Activated CD4-positive, alpha-beta T cell treated with anti-CD3 and anti-CD28 coated beads for 1 hour (primary cell): ENCODE measurements around the gene COMMD6.
"Not testable (repeated sequence)": the region's sequence is repeated elsewhere in the genome, so short reads cannot be mapped to it uniquely, and the experiment has no call there.

Experiments
- DNase-seq: peaks from one replicate; pipeline ENCODE4 v3.0.0-alpha.2; 2020

Gene COMMD6

DNA sequence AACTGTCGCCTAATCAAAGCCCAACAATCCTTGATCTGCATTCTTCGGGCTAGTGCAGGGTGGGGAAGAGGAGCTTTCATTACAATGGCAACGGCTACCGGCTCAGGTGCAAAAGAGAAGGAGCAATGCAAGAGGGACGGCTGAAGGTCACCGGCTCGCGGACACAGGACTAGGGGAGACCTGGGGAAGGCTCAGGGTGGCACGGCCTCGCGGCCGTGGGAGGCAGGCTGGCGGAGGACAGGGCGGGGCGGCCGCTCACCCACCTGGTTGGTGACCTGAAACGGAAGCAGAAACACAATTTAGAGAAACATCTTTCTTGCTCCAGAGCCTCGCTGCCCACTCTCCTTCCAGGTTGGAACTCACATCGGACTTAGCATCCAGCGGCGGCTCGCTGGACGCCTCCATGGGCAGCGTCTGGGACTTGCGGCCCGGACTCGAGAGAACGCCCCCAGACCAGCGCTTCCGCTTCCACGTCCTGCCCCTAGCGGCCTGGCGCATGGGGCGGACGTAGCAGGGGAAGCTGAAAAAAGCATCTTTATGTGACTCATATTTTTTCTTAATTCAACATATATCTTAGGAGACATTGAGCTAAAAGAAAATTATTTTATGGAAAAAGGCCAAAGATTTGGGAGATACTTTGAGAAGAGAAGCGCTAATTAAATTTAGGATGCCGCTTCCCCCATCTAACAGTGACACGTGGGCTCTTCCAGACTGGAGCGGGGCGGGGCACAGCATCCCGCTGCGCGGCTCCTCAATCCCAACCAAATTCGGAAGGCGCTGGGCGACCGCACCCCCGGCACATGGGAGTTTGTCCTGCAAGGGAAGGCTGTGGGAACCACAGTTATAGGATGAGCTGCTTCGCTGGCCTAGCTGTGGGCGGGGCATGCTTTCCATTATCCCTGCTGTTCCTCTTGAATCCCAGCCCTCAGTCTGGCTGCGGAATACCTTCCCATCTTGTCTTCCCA is at the start of gene COMMD6:
Gene COMMD6 (minus strand): TSS at position 441 of the 965 bp plus-strand sequence. CDS start 36 bp downstream, at position 405.
- DNase-seq: peak; percentile 47

DNA sequence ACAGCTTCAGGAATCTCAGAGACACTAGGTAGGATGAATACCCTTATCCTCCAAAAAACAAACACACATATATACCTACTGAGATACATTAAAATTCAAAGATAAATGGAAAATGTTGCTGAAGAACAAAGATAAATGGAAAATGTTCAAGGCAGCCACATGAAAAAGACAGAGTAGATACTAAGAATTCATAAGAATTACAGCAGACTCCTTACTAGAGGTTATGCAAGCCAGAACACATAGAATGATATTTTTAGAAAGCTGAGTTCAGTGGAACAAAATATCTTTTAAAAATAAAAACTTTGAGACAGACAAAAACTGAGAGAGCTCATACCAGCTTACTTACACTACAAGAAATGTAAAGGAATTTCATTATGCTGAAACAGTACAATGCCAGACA is 47.5 kb upstream of the COMMD6 start:
- DNase-seq: no peak

DNA sequence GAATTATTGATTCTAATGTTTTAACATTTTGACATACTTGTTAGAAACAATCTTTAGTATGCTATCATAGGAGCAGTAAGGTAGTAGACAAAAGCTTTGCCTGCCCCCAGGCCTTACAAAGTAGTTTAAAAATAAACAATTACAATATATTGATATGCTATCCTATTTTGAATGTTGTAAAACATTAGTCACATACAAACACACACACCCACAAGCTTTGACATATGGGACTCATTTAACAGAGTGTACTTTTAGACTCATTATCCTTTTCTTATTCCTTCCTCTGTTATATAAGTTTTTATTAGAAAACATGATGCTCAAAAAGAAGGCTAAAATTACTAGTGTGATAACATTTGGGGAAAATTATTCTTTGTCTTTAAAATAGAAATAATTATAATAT is 45.5 kb upstream of the COMMD6 start:
- DNase-seq: no peak

DNA sequence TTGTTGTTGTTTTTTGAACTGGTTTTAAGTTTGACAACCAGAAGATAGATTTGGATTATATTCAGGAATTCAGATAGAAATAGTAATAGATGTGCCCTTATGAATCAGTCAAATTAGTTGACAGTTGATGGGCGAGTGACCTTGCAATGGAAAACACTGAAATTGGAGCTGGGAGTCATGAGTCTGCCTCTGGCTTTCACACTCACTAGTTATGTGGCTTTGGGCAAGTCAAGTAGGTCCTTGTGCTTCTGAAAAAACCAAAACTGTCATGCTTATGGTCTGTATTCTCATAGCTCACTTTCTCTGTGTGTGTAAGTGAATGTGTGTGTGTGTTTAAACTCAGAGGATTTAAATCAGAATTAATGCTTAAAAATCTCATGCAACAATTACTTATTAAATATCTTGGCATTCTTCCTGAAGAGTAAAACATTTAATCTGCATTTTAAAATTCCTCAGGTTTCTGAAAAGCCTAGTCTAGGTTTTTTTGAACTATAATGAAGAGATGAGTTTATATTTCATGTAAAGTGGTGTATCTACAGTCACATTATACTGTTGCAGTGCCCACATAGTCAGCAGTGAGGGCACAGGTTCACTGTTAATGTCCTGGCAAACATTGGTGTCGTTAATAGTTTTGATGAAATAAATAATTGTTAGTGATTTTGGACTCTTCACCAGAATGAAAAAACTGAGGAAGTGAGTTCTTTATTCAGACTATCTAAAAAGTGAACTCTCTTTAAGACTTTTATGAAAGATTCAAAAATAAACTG is 44.4 kb upstream of the COMMD6 start:
- no peak for DNase-seq

DNA sequence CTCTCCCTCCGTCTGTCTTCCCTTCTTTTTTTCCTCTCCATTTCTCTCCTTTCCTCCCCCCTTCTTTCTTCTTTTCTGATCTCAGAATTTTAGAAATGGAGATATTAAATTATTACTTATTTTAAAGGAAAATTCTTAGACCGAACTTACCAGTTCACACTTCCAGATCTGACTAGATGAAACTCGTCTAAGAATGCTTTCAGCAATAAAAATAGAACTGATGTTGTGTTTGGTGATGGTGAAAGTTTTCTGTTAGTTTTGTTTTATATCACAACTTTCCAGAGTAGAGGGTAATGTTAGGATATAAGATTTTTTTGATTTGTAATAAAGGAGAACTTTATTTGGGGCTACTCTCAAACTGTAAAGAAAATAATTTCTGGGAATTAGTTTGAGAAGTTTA is 41.9 kb upstream of the COMMD6 start:
- no peak for DNase-seq

DNA sequence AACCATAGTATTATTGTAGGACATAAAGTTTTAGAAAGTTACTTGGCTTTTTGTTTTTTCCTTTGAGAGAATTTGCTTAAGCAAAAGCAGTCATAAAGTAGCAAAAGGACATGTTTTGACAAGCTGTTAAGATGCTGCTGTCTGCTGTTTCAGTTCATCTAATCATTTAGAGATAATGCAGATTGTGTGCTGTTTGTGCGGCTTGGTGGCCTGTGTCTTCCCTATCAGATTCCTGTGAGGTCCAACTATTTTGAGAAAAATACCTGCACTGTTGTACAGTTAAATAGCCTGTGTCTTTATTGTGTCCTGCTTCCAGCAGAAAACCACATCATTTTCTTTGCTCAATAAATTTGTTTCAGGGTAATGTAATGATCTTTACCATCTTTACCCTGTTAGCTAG is 31.9 kb upstream of the COMMD6 start:
- DNase-seq: no peak

DNA sequence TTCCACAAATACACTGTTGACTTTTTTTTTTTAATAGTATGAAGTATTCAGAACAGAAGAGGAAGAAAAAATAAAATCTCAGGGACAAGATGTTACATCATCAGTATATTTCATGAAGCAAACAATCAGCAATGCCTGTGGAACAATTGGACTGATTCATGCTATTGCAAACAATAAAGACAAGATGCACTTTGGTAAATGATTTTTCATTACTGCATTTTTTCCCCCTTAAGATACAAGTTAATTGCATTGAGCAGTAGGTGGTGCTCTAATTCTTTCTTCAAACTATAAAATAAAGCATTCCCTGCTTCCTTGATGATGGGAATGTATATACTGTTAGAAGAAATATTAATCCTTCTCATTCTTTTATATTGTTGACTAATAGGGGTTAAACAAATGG is 29.0 kb upstream of the COMMD6 start:
- no peak for DNase-seq

DNA sequence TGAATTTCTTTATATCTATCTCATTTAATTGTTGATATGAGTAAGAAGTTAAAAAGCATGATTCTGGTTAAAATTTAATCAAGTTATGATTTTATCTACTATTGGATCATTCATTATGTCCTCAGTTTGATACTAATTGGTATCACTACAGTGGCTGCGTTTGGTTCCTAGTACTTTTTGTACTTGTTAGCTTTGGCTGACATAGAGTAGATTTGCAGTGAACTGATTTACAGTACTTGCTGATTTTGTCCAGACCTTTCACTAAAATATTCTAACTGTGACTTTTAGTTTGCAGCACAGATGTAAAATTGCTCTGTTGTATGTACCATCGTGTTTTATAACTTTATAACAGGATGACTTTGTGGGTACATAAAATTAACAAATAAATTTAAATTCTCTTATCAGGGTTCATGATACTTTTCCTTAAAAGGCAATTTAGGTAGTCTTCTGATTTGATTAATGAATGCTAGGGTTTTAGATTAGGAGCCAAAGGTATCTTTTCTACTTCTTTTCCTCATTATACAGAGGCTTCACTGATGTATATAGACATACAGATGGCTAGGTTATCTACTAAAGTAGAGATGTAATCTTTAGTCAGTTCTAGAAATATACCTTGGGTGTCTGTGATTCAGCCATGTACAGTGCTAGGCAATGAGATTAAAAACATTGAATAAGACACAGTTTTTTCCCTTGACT is 20.7 kb upstream of the COMMD6 start:
- no peak for DNase-seq

DNA sequence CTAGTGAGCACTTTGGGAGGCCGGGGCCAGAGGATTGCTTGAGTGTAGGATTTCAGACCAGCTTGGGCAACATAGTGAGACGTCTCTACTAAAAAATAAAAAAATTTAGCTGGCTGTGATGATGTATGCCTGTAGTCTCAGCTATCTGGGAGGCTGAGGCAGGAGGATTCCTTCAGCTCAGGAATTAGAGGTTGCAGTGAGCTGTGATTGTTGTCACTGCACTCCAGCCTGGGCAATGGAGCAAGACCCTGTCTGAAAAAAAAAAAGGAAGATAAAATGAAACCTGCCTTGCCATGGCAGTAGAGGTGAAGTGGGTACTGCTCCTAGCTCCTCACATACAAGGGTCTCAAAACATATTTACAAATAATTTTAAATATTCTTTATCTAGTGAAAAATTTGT is 19.3 kb upstream of the COMMD6 start:
- DNase-seq: no peak

DNA sequence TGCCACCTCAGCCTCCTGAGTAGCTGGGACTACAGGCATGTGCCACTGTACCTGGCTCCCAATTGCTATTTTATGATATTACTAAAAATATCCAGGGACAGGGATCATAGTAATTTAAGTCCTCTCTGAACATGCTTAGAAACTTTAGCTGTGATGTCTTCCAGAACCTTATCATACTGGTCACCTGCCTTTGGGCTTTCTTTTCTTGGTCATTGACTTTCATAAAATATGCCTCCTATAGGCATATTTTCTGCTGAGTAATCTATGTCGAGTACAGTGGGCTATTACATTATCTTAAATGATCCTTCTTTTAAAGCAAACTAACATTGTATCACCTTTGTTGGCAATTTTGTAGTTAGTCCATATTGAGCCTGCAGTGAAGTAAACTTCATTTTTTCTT is 18.2 kb upstream of the COMMD6 start:
- DNase-seq: no peak

DNA sequence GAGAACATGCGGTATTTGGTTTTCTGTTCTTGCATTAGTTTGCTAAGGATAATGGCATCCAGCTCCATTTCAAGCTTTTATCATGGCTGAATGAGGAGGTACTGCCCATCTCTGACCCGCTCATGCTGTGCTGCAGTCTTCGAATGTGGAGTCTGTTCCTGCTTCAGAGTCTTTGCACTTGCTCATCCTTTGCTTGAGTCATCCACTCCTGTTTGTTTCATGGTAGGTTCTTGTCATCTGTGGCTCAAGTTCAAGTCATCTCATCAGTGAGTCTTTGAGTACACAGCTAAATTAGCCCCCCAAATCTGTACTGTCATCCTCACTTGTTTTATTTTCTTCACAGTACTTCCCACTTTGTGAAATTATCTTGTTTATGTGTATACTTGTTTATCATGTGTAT is 17.3 kb upstream of the COMMD6 start:
- no peak for DNase-seq

DNA sequence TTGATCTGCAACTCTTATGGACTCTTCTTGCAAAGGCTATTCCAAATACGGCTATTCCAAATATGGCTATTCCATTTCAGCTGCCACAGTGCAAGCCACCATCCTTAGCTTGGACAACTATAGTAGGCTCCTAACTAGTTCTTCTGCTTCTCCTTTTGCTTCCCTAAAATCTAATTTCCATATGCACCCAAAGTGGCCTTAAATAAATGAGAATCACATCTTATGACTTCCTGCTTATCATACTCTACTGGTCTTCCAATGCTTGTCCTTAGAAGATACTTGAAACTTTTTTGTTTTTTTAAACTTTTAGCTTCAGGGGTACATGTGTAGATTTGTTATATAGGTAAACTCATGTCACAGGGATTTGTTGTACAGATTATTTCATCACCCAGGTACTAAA is 16.8 kb upstream of the COMMD6 start:
- DNase-seq: no peak

DNA sequence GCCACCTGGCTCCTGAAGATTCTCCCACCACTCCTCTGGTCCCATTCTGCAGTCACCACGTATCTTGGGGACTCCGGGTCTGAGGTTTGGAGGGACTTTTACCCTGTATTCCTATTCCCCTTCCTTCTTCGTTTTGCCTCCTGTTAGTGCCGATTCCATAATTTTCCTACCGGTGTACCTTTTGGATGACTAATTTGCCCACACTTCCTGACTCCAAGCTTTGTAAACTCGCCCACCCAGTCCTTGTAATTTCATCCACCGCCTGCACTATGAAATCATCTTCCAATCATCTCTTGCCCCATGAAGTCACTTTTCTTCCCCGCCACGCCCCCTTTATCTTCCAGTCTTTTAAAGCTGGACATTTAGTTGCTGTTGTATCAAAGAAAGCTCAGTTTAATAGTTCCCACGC is 12.5 kb upstream of the COMMD6 start:
- DNase-seq: no peak

DNA sequence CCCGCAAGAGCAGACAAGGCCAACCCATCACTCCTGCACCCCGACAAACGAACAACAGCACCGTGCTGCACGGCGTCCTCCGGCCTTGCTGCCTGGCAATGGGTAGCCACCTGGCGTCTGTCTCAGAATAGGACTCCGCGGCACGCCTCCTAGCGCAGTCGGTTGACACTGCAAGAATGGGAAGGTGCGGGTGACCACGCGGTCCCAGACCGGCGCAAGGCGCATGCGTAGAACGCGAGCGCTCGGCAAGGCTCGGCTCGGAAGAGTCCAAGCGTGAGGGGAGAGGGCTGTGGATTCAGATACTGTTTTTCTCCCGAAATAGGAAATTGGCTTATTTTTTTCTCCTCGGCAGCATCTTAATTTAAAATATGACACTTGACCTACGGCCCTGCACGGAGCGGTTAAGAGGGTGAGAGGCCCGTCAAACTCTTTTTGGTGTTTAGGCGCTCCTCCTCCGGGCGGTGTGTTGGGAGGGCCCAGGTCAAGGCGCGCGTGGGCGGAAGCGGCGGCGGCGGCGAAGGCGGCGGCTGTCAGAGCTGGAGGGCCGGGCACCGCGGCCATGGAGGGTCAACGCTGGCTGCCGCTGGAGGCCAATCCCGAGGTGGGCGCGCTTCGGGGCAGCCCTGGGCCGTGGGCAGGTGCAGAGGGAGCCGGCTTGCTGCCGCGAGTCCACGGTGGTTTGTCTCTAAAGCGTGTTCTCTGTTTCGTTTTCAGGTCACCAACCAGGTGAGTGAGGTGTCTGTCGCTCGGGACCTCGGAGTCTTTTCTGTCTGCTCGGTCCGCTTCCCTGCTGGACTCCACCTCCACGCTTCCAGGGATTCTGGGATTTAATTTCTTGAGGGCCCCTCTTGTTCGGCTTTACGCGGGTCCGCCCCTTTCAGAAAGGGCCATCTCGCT is 11.9 kb upstream of the COMMD6 start, which contains the start of gene UCHL3:
Gene UCHL3 (plus strand): TSS at position 530 of the 897 bp plus-strand sequence. CDS start 30 bp downstream, at position 560.
- DNase-seq: peak; percentile 96

DNA sequence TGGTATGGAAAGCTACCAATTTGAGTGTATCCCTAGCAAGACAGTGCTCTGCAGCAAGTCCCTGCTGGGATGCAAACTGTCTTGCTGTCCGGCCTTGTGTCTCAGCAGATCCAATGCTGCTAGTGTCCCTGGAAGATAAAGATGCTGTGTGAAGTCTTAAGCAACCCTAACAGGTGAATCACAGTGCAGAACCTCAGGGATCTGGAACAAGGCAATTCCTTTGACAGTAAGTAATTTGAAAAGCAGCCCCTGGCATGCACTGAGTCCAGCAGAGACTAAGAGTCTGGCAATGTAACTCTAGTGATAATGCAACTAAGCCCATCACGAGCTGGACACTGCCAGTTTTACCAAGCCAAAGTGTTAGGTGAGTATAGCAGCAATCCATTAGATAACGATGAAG is 10.3 kb upstream of the COMMD6 start:
- no peak for DNase-seq

DNA sequence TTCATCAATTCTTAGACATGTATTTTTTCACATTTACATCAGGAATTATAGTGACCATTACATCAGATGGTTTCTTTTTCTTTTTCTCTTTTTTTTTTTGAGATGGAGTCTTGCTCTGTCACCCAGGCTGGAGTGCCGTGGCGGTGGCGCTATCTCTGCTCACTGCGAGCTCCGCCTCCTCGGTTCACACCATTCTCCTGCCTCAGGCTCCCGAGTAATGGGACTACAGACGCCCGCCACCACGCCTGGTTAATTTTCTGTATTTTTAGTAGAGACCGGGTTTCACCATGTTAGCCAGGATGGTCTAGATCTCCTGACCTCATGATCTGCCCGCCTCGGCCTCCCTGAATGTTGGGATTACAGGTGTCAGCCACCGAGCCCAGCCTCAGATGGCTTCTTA is 7.7 kb upstream of the COMMD6 start:
- DNase-seq: not testable (repeated sequence)

DNA sequence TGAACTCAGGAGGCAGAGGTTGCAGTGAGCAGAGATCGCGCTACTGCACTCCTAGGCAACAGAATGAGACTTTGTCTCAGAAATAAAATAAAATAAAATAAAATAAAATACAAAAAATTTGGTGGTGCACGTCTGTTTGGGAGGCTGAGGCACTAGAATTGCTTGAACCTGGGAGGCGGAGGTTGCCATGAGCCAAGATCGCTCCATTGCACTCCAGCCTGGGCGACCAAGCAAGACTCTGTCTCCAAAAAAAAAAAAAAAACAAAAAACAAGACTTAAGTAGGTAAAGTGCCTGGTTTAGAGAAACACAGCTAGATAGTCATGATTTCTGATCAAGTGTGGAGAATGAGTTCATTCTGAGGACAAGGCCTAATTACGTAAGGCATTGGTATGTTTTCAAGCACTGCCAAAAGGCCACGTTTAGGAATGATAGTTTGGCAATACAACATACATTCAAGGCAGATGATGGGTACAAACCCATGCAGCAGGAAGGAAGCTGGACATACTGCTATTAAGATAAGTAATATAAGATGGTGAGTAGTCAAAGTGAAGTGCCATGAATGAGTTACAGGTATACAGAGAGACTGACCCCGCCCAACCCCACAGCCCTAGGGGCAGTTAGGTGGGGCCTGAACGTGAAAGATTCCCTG is 7.2 kb upstream of the COMMD6 start:
- no peak for DNase-seq

DNA sequence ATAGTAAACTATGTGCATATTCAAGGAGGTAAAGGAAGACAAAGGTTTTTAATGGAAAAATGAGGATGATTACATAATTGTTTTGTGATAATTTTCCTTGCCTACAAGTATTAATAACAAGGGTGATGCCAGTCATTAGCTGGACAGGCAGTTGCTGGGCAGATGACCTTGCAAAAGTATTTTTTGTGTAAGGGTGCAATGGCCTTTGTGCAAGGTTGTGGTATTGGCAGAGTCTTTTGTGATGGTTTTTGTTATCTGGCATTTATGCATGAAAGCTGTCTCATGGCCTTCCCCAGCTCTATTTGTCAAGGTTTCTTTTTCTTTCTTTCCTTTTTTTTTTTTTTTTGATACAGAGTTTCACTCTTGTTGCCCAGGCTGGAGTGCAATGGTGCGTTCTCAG is 4.3 kb upstream of the COMMD6 start:
- no peak for DNase-seq

DNA sequence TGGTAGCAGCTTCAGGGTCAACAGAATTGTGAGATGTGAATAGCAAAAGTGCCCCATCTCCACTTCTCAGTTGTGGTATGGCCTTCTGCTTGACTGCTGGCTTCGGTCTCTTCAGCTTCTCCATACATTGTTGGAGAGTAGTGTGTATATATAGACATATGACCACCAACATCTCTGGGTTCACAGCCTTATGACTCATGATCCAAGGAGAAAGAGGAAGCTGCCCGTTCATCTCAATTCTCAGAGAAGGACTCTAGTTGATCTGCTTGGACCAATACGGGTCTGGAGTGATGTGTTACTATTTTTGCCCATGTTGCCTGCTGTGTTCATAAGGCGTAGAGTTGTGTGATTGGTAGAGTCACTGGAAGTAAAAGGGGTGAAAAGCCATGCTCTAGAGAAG is 3.6 kb upstream of the COMMD6 start:
- no peak for DNase-seq

DNA sequence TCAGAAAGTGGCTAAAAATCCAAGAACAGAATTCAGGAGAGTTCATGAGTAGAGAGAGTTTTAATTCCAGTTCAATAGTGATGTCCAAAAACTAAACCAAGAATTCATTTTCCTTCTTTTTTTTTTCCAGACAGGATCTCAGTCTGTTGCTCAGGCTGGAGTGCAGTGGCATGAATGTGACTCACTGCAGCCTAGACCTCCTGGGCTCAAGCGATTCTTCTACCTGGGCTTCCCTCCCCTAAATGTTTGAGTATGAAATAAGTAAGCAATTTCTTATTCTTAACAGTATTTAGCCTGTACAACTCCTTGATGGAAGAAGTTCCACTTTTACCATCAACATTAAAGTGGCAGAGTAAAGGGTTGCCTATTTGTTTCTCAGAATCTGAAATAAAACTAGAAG is 3.8 kb downstream of the COMMD6 start:
- no peak for DNase-seq

DNA sequence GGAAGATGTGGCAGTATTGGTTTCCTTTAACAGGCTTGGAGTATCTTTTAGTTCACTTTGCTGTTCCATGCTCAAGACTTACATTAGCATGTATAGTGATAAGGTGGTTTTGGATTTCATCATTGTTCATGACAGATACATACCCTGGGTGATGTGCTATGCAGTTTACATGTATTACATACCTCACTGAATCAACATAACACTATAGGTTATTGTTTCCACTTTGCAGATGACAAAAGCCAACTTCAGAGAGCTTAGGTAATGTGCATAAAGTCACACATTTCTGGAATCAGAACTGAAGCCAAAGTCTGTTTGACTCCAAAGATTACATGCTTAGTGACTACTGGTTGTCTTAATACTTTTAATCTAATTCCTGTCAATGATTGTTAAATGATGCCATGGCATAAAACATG is 7.1 kb downstream of the COMMD6 start:
- no peak for DNase-seq

DNA sequence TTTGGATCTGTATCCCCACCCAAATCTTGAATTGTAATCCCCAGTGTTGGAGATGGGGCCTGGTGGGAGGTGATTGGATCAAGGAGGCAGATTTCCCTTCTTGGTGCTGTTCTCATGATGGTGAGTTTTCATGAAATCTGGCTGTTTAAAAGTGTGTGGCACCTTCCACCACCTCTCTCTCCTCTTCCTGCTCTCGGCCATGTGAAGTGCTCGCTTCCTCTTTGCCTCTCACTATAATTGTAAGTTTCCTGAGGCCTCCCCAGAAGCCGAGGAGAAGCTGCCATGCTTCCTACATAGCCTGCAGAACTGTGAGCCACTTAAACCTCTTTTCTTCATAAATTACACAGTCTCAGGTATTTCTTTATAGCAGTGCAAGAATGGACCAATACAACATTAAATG is 15.7 kb downstream of the COMMD6 start:
- DNase-seq: no peak
